NT2/D1 (cell line): ENCODE data around the gene GLTP.
A peak's percentile ranks its signal among the peaks of the same experiment; 100 is the strongest.

Experiments used
- DNase-seq: peaks from one replicate; pipeline ENCODE4 v3.0.0-alpha.2; 2011; ENCODE audit warnings: low read depth, low spot score
- H3K27me3 ChIP-seq: 2 replicates; pipeline ENCODE4 v1.6.0; 2011; ENCODE audit warnings: mild to moderate bottlenecking; ENCODE audit not compliant: insufficient read length, insufficient read depth
- H3K36me3 ChIP-seq: 2 replicates; pipeline ENCODE4 v1.6.1; 2011; ENCODE audit warnings: mild to moderate bottlenecking, low read length, mixed read lengths; ENCODE audit not compliant: insufficient read depth, insufficient read length
- H3K4me1 ChIP-seq: 2 replicates; pipeline ENCODE4 v1.5.1; 2011; ENCODE audit not compliant: insufficient read depth, insufficient read length
- H3K4me3 ChIP-seq: 2 replicates; pipeline ENCODE4 v1.5.1; 2011; ENCODE audit warnings: low read depth; ENCODE audit not compliant: insufficient read length
- H3K9ac ChIP-seq: 2 replicates; pipeline ENCODE4 v1.6.0; 2011; ENCODE audit warnings: low read depth; ENCODE audit not compliant: insufficient read length
- H3K9me3 ChIP-seq: 2 replicates; pipeline ENCODE4 v1.5.1; 2011; ENCODE audit warnings: mild to moderate bottlenecking, low read length; ENCODE audit not compliant: insufficient read depth
- SUZ12 ChIP-seq: IDR thresholded peaks from 2 replicates; pipeline ENCODE4 v1.6.1; 2011; ENCODE audit not compliant: insufficient read length, insufficient read depth; ENCODE audit errors: extremely low read depth
- YY1 ChIP-seq: IDR thresholded peaks from 2 replicates; pipeline ENCODE4 v1.6.1; 2011; ENCODE audit not compliant: insufficient read length, insufficient read depth
- ZNF274 ChIP-seq: IDR thresholded peaks from 2 replicates; pipeline ENCODE4 v1.6.1; 2011; ENCODE audit warnings: mild to moderate bottlenecking, low read depth, low read length

The GLTP gene

DNA sequence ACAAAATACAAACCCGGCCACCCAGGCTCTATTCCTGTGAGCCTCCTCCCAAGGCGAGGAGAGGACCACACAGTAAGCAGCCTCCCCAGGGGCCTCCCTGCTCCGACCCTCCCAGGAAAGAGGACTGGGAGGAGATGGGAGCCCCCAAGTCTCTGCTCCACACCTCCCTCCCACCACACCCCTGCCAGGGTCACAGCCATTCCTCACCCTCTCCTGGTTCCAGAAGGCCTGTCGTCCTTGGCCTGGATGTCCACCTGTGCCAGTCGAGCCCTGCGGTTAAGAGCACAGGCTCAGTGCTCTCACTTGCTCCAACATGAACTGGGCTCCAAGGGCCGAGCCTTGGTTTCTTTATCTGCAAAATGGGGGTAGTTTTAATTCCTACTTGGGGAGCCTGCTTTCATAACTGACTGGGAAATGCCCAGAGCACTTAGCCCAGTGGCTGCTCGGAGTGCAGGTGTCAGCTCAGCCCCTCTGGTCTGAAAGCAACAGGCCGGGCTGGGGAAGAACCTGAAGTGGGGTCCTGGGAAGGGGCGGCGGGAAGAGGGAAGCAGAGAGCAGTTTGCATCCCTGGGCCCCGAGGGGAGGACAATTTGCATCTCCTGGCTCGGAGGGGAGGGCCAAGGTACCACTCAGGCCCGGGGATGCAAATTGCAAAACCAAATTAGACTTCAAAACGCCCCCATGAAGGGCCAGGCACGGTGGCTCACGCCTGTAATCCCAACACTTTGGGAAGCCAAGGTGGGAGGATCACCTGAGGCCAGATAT, 43.3 kb upstream of the GLTP start:
- no peak for TF ChIP-seq SUZ12
- TF ChIP-seq ZNF274 = no peak
- no peak for TF ChIP-seq YY1
- Histone ChIP-seq H3K36me3 (peaks cover 23% of the 10 kb centered on the region), H3K4me3 (no peak overlapping the region), H3K9me3 (peaks cover 20% of the 10 kb centered on the region; the same call in 1 of the 2 replicates), H3K9ac (peak overlapping the region; percentile 22), H3K27me3 (no peaks in the 10 kb centered on the region), H3K4me1 (peaks cover 9% of the 10 kb centered on the region)
- no peak for DNase-seq

- H3K9me3 ChIP-seq = peaks cover 20% of the 10 kb centered on the region; the same call in 1 of the 2 replicates
- DNase-seq = no peak
- TF ChIP-seq SUZ12 (no peak), ZNF274 (no peak), YY1 (no peak)
- peaks cover 9% of the 10 kb centered on the region for H3K4me1 ChIP-seq
- H3K27me3 ChIP-seq = no peaks in the 10 kb centered on the region
- no peak overlapping the region for H3K9ac ChIP-seq
- H3K36me3 ChIP-seq = peaks cover 27% of the 10 kb centered on the region
- no peak overlapping the region for H3K4me3 ChIP-seq
Observed at GRCh38 chr12:109923038-109923437, 42.7 kb upstream of the GLTP start.

- DNase-seq = no peak
- Histone ChIP-seq H3K36me3 (peaks cover 33% of the 10 kb centered on the region), H3K9ac (no peak overlapping the region), H3K4me3 (no peak overlapping the region), H3K4me1 (peaks cover 9% of the 10 kb centered on the region), H3K9me3 (peaks cover 20% of the 10 kb centered on the region; the same call in 1 of the 2 replicates), H3K27me3 (no peaks in the 10 kb centered on the region)
- TF ChIP-seq SUZ12 (no peak), ZNF274 (no peak), YY1 (no peak)
Observed at GRCh38 chr12:109921982-109922381, 41.6 kb upstream of the GLTP start.

DNA sequence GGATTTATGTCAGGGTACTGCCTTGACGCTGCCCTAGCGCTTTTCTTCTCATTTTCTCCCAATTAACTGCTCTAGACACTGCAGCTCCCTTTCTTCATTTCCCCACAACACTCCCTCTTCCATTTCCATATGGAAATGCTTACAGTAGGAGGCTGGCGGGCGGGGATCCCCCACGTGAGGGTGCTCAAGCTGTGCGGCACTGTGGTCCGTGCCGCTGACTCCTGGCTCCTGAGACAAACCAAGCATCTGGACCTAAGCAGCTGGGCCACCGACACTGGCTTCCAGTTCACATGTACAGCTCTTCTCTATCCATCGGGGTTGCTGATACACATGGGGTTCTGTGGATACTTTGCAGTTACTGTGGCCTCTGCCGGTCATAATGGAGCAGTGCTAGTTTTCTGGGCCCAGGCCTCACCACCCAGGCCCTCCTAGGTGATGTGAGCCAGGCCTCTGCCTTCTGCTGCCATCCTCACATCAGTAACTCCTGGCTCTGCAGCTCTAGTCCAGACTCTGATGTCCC, 40.0 kb upstream of the GLTP start:
- no peak for DNase-seq
- no peak for TF ChIP-seq ZNF274
- no peak for TF ChIP-seq SUZ12
- no peak for TF ChIP-seq YY1
- H3K27me3 ChIP-seq = no peaks in the 10 kb centered on the region
- H3K9ac ChIP-seq = no peak overlapping the region
- no peak overlapping the region for H3K4me3 ChIP-seq
- peaks cover 8% of the 10 kb centered on the region for H3K4me1 ChIP-seq
- H3K9me3 ChIP-seq = peaks cover 20% of the 10 kb centered on the region; the same call in 1 of the 2 replicates
- peaks cover 46% of the 10 kb centered on the region for H3K36me3 ChIP-seq

DNA sequence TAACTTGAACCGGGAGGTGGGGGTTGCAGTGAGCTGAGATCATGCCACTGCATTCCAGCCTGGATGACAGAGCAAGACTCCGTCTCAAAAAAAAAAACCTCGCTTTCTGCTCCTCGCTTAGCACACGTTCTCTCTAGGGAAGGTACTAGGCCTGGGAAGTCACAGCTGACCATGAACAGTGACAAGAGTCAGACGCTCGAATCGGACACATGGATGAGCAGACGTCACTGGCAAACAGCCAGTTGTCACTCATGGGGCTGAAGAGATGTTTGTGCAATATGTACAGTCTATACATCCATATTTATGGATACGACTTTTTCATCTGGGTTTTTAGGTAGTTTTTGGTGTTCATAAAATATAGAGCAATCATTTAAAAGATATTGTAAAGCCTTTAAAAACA, 39.1 kb upstream of the GLTP start:
- no peaks in the 10 kb centered on the region for H3K27me3 ChIP-seq
- DNase-seq = no peak

GRCh38 chr12:109916045-109916444, 35.7 kb upstream of the GLTP start:
- no peak for TF ChIP-seq ZNF274
- no peak for TF ChIP-seq YY1
- TF ChIP-seq SUZ12 = no peak
- Histone ChIP-seq H3K9me3 (peaks cover 20% of the 10 kb centered on the region; the same call in 1 of the 2 replicates), H3K27me3 (no peaks in the 10 kb centered on the region), H3K4me1 (no peaks in the 10 kb centered on the region), H3K9ac (no peak overlapping the region), H3K36me3 (peaks cover 86% of the 10 kb centered on the region), H3K4me3 (no peak overlapping the region)
- DNase-seq = no peak

More for the DNA sequence above, 39.1 kb upstream of the GLTP start:
- peaks cover 20% of the 10 kb centered on the region; the same call in 1 of the 2 replicates for H3K9me3 ChIP-seq
- TF ChIP-seq YY1 = no peak
- H3K4me3 ChIP-seq = no peak overlapping the region
- H3K9ac ChIP-seq = no peak overlapping the region
- peaks cover 7% of the 10 kb centered on the region for H3K4me1 ChIP-seq
- H3K36me3 ChIP-seq = peaks cover 54% of the 10 kb centered on the region

GRCh38 chr12:109915171-109916040, 35.1 kb upstream of the GLTP start:
- Histone ChIP-seq H3K36me3 (peaks cover 90% of the 10 kb centered on the region), H3K4me1 (no peaks in the 10 kb centered on the region), H3K9me3 (peaks cover 16% of the 10 kb centered on the region; the same call in 1 of the 2 replicates), H3K9ac (no peak overlapping the region), H3K27me3 (no peaks in the 10 kb centered on the region), H3K4me3 (no peak overlapping the region)
- DNase-seq = no peak
- TF ChIP-seq ZNF274 = no peak
- no peak for TF ChIP-seq SUZ12
- no peak for TF ChIP-seq YY1
